KMS-11 (cell line): ENCODE measurements around the gene MRPL37.

ENCODE experiments used
- H2AFZ ChIP-seq: fragments of 200-600 bp; sonication (generic); 2 replicates; pipeline ENCODE4 v1.6.1; 2016; ENCODE audit warnings: antibody characterized with exemption, mixed run types, low read depth
- H3K27ac ChIP-seq: fragments of 200-600 bp; sonication (generic); 2 replicates; pipeline ENCODE4 v1.6.1; 2016; ENCODE audit warnings: mild to moderate bottlenecking, mixed run types
- H3K27me3 ChIP-seq: fragments of 200-600 bp; sonication (generic); 2 replicates; pipeline ENCODE4 v1.6.1; 2017; ENCODE audit warnings: mild to moderate bottlenecking, low read depth, mixed run types, moderate library complexity; ENCODE audit not compliant: insufficient read depth
- H3K36me3 ChIP-seq: fragments of 200-600 bp; sonication (generic); 2 replicates; pipeline ENCODE4 v1.6.1; 2017; ENCODE audit warnings: mild to moderate bottlenecking, mixed run types; ENCODE audit not compliant: insufficient read depth
- H3K4me1 ChIP-seq: fragments of 200-600 bp; sonication (generic); 2 replicates; pipeline ENCODE4 v1.6.1; 2016; ENCODE audit warnings: mild to moderate bottlenecking, low read depth, mixed run types; ENCODE audit not compliant: poor library complexity, severe bottlenecking
- H3K4me2 ChIP-seq: fragments of 200-600 bp; sonication (generic); 2 replicates; pipeline ENCODE4 v1.7.0; 2016; ENCODE audit warnings: mild to moderate bottlenecking, mixed run types
- H3K4me3 ChIP-seq: fragments of 200-600 bp; sonication (generic); IDR thresholded peaks from 2 replicates; pipeline ENCODE4 v1.6.1; 2017; ENCODE audit warnings: low read depth, low read length, mixed read lengths; ENCODE audit not compliant: insufficient read depth
- H3K79me2 ChIP-seq: fragments of 200-600 bp; sonication (generic); 2 replicates; pipeline ENCODE4 v1.6.1; 2016; ENCODE audit warnings: low read depth, mixed run types; ENCODE audit not compliant: insufficient read depth
- H3K9ac ChIP-seq: fragments of 200-600 bp; sonication (generic); 2 replicates; pipeline ENCODE4 v1.6.1; 2016; ENCODE audit warnings: mild to moderate bottlenecking, mixed run types
- H4K20me1 ChIP-seq: fragments of 200-600 bp; sonication (generic); 2 replicates; pipeline ENCODE4 v1.6.1; 2016; ENCODE audit warnings: mild to moderate bottlenecking, mixed run types; ENCODE audit not compliant: insufficient read depth
- TF ChIP-seq, protein P1 (sequence below): fragments of 200-600 bp; sonication (generic); conservative IDR thresholded peaks from 2 replicates; pipeline ENCODE4 v1.6.1; 2017; ENCODE audit warnings: low read depth, mild to moderate bottlenecking, antibody characterized with exemption, low read length, moderate library complexity, mixed read lengths

The MRPL37 gene

DNA sequence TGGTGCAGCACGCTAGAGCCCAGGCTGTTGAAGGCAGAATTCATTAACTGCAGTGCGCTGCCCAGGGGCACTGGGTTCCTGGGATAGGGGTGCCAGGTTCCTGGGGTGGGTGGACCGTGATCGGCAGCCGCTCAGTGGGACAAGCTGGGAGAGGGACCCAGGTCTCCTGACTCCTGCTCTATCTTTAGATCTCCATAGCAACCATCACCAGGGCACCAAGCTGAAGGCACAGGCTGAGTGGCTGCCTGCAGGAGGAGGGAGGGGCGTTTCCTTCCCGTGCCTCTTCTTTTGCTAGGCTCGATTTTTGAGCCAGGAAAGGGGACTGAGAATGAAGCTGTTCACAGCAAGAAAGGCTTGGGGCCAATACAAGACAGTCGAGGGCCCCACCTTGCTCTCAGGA, 26.3 kb upstream of the MRPL37 start:
- Histone ChIP-seq H3K36me3 (no peaks in the 10 kb centered on the region), H3K27ac (no peak overlapping the region), H2AFZ (no peak overlapping the region), H3K4me1 (no peaks in the 10 kb centered on the region), H3K4me3 (no peak overlapping the region), H4K20me1 (no peaks in the 10 kb centered on the region), H3K79me2 (no peaks in the 10 kb centered on the region), H3K9ac (no peak overlapping the region), H3K4me2 (no peak overlapping the region), H3K27me3 (no peaks in the 10 kb centered on the region)
- TF ChIP-seq, protein P1, sequence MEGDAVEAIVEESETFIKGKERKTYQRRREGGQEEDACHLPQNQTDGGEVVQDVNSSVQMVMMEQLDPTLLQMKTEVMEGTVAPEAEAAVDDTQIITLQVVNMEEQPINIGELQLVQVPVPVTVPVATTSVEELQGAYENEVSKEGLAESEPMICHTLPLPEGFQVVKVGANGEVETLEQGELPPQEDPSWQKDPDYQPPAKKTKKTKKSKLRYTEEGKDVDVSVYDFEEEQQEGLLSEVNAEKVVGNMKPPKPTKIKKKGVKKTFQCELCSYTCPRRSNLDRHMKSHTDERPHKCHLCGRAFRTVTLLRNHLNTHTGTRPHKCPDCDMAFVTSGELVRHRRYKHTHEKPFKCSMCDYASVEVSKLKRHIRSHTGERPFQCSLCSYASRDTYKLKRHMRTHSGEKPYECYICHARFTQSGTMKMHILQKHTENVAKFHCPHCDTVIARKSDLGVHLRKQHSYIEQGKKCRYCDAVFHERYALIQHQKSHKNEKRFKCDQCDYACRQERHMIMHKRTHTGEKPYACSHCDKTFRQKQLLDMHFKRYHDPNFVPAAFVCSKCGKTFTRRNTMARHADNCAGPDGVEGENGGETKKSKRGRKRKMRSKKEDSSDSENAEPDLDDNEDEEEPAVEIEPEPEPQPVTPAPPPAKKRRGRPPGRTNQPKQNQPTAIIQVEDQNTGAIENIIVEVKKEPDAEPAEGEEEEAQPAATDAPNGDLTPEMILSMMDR: no peak

DNA sequence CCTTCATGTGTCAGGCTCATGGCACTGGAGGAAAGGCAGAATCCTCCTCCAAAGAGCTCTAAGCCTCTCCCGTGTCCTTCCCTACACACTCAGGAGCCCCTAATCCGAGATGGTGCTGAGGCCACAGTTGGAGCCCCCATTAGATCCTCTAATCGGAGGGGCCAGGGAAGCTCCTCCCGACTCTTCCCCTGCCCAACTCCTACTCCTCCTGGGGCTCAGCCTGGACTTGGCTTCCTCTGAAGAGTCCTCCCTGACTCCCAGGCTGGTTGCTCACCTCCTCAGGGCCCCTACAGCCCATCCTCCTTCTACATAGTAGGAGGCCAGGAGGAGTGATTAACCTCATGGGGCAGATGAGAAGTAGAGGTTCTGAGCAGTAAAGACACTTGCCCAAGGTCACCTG, 25.9 kb upstream of the MRPL37 start:
- Histone ChIP-seq H3K4me1 (no peaks in the 10 kb centered on the region), H3K4me2 (no peak overlapping the region), H3K27me3 (no peaks in the 10 kb centered on the region), H3K36me3 (no peaks in the 10 kb centered on the region), H3K27ac (no peak overlapping the region), H4K20me1 (no peaks in the 10 kb centered on the region), H2AFZ (no peak overlapping the region), H3K79me2 (no peaks in the 10 kb centered on the region), H3K4me3 (no peak overlapping the region), H3K9ac (no peak overlapping the region)
- TF ChIP-seq, protein P1: no peak

DNA sequence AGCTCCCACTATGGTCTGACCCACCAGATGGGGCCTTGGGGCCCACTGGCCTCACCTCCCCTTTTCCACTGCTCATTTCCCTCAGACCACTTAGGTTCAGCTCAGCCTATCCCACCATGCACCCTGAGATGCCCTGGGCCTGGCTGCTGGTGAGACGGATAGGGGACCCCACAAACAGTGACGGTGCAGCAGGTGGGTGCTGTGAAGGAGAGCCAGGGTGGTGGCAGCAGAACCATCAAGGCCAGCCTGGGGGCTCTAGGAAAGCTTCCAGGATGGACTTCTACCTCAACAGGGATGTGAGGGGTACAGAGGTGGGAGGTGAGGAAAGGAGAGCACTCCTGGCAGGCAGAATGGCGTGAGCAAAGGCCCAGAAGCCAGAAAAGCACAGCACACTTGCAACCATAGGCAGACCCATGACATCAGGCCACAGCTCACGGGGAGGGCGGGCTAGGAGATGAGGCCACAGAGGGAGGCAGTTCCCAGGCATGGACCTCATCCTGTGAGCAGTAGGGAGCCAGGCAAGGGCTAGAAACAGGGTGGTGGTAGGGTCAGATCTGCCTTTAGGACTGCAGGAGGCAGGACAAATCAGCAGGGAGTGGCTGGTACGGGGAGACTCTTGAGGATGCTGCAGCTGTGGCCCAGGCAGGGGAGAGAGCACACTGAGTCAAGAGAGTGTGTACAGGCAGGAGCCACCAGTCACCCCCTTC, 23.2 kb upstream of the MRPL37 start:
- no peaks in the 10 kb centered on the region for H3K79me2 ChIP-seq
- no peak overlapping the region for H3K4me3 ChIP-seq
- no peak overlapping the region for H3K4me2 ChIP-seq
- no peaks in the 10 kb centered on the region for H3K36me3 ChIP-seq
- H3K27ac ChIP-seq: no peak overlapping the region
- no peak overlapping the region for H3K9ac ChIP-seq
- H4K20me1 ChIP-seq: no peaks in the 10 kb centered on the region
- no peaks in the 10 kb centered on the region for H3K27me3 ChIP-seq
- no peaks in the 10 kb centered on the region for H3K4me1 ChIP-seq
- no peak overlapping the region for H2AFZ ChIP-seq
- TF ChIP-seq, protein P1: no peak

DNA sequence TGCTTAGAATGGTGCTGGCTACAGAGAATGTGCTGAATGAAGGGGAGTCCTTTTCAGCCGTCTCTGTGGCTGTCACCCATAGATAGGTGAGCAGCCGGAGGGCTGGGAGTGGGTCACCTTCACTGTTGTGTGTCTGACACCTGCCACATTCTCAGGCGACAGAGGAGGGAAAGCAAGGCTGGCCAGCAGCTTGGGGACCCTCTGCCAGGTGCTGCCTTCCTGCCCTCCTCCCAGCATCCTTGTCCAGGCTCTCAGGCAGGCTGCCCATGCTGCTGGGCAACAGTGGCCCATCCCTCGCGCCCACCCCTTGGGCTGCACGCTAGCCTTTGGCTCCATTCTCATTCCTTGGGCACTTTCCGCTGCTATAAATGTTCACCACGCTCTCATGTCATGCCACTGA, 22.2 kb upstream of the MRPL37 start:
- no peaks in the 10 kb centered on the region for H3K4me1 ChIP-seq
- no peaks in the 10 kb centered on the region for H3K36me3 ChIP-seq
- H3K79me2 ChIP-seq: no peaks in the 10 kb centered on the region
- no peaks in the 10 kb centered on the region for H4K20me1 ChIP-seq
- no peak overlapping the region for H3K4me2 ChIP-seq
- TF ChIP-seq, protein P1: no peak
- no peaks in the 10 kb centered on the region for H3K27me3 ChIP-seq
- H2AFZ ChIP-seq: no peak overlapping the region
- H3K4me3 ChIP-seq: no peak overlapping the region
- H3K27ac ChIP-seq: no peak overlapping the region
- no peak overlapping the region for H3K9ac ChIP-seq
